HCT116 (cell line): ENCODE data around the gene PAM16.
A peak's percentile ranks its signal among the peaks of the same experiment; 100 is the strongest.

Source experiments
- CTCF ChIP-seq, 3 experiments: fragments of 200-600 bp in 1 of 3; sonication (generic) in 1 of 3; IDR thresholded peaks in 2 of 3; conservative IDR thresholded peaks in 1 of 3; 2 replicates each; pipeline ENCODE4 v1.5.1; 2012 to 2017; ENCODE audit warnings: low read depth in 2 of 3, low read length in 2 of 3, antibody characterized with exemption in 1 of 3, borderline replicate concordance in 1 of 3, control low read depth in 1 of 3, mild to moderate bottlenecking in 1 of 3, mixed read lengths in 1 of 3, mixed run types in 1 of 3, moderate library complexity in 1 of 3; ENCODE audit not compliant: insufficient read depth in 1 of 3
- EZH2 ChIP-seq: fragments of 200-600 bp; sonication (generic); IDR thresholded peaks from 2 replicates; pipeline ENCODE4 v1.6.1; 2017; ENCODE audit warnings: antibody characterized with exemption, mixed run types
- MAX ChIP-seq: IDR thresholded peaks from 2 replicates; pipeline ENCODE4 v1.6.1; 2012
- POLR2A ChIP-seq: IDR thresholded peaks from 2 replicates; pipeline ENCODE4 v1.7.0; 2011; ENCODE audit warnings: borderline replicate concordance; ENCODE audit not compliant: insufficient read depth, insufficient read length; ENCODE audit errors: extremely low read depth
- SIN3A ChIP-seq: IDR thresholded peaks from 2 replicates; pipeline ENCODE4 v1.6.1; 2012; ENCODE audit warnings: low read depth
- SRF ChIP-seq: IDR thresholded peaks from 2 replicates; pipeline ENCODE4 v1.6.1; 2012; ENCODE audit warnings: low read depth
- TCF7L2 ChIP-seq: IDR thresholded peaks from 2 replicates; pipeline ENCODE4 v1.7.0; 2011; ENCODE audit warnings: borderline replicate concordance, inconsistent platforms; ENCODE audit not compliant: insufficient read depth, insufficient read length; ENCODE audit errors: extremely low read depth
- YY1 ChIP-seq: IDR thresholded peaks from 2 replicates; pipeline ENCODE4 v1.6.1; 2011; ENCODE audit warnings: low read length, low read depth, moderate library complexity, mild to moderate bottlenecking; ENCODE audit not compliant: insufficient replicate concordance; ENCODE audit errors: extremely low read depth
- ZNF274 ChIP-seq: fragments of 200-500 bp; sonication (Bioruptor generic); IDR thresholded peaks from 2 replicates; pipeline ENCODE4 v1.6.1; 2014; ENCODE audit warnings: mild to moderate bottlenecking, low read depth, low read length, inconsistent platforms

DNA sequence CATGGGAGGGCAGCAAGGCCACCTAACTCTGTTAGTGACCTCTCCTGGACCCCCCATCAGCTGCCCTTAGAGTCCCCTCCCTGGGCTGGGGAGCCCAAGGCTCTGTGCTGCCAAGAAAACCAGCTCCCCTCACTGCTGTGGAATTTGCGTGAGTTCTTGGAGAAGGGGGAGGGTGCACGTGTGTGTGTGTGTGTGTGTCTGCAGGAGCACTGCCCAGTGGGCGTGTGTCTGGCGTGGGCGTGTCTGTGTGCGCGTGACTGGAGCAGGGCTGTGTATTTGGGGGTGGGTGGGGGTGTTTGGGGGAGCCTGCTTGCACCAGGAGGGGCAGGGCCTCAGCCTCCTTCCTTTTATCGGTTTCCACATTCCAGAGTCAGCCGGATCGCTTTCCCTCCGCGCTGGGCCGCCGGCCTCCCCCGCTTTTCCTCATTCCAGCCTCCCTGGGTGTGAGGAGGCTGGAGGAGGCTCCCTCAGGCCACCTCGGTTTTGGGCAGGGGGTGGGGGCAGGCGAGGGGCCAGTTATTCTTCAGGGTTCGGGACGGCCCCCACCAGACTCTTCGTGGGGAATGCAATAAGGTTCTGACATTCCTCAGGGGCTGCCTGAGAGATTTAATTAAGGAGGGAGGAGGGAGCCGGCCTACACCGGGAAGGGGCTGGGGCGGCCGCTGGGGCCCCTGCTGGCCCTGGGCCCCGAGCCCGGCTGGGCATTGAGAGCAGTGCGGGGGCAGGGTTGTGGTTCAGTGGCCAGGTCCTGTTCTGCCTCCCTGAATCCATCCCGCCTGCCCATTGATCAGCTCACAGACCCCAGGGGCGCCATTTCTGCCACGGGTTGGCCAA, 23.0 kb upstream of the PAM16 start:
- TF ChIP-seq CTCF (IDR thresholded peaks at IDR 0.05 in 2 of 3, conservative IDR thresholded peaks at IDR 0.05 in 1 of 3; ENCODE audit: borderline replicate concordance in 1 of 3, insufficient read depth in 1 of 3, low read depth in 2 of 3, low read length in 2 of 3) (no peak), SRF (no peak), SIN3A (no peak; the same call in 1 of the 2 replicates), POLR2A (no peak), YY1 (no peak), MAX (peak; percentile 51), EZH2 (no peak), TCF7L2 (no peak), ZNF274 (no peak)
